PC-3 (cell line): Measurements from ENCODE around the gene RHOG. TPM values are rescaled to one million over a fixed set of nuclear protein-coding genes. Genes with fewer than 3 reads are reported as not detected.
"Not testable (repeated sequence)": the region's sequence is repeated elsewhere in the genome, so short reads cannot be mapped to it uniquely, and the experiment has no call there.

Experiments used
- ATAC-seq: fragments of 200-7000 bp; cut with Tn5 transposase; 2 replicates; pipeline ENCODE4 v1.9.1; 2020; ENCODE audit warnings: mild to moderate bottlenecking, moderate library complexity
- BruUV-seq: library from RNA; stranded (reverse); fragments of 400-500 nt; replicated peaks from 2 replicates; lab custom pipeline; 2021; lab: Mats Ljungman, UMichigan
- CTCF ChIA-PET: fragments of 300-600 bp; sonication (Branson Sonifier 250); formaldehyde crosslinking; loops from one replicate; lab custom pipeline; 2022; ENCODE audit warnings: antibody characterized with exemption; lab: Charles Lee
- POLR2A ChIA-PET: fragments of 300-600 bp; sonication (Branson Sonifier 250); formaldehyde crosslinking; loops from one replicate; lab custom pipeline; 2022; ENCODE audit warnings: antibody characterized with exemption; ENCODE audit not compliant: unreplicated experiment; lab: Charles Lee
- DNase-seq: peaks from one replicate; pipeline ENCODE4 v3.0.0-alpha.2; 2015
- H2AFZ ChIP-seq: fragments of 300-600 bp; sonication (generic); 2 replicates; pipeline ENCODE4 v1.6.0; 2016; ENCODE audit warnings: antibody characterized with exemption, low read length
- H3F3A ChIP-seq: fragments of 300-600 bp; sonication (generic); one replicate; pipeline ENCODE4 v1.6.0; 2017; ENCODE audit warnings: antibody characterized with exemption, low read length, control low read depth, mild to moderate bottlenecking; ENCODE audit not compliant: unreplicated experiment
- H3K27ac ChIP-seq: fragments of 300-600 bp; sonication (generic); 2 replicates; pipeline ENCODE4 v1.5.1; 2016; ENCODE audit warnings: mild to moderate bottlenecking, low read length
- H3K27me3 ChIP-seq: fragments of 300-600 bp; sonication (generic); 2 replicates; pipeline ENCODE4 v1.6.1; 2016; ENCODE audit warnings: low read length, mixed read lengths
- H3K36me3 ChIP-seq: fragments of 300-600 bp; sonication (generic); 2 replicates; pipeline ENCODE4 v1.6.1; 2016; ENCODE audit warnings: low read depth, mixed run types, low read length, mixed read lengths
- H3K4me1 ChIP-seq: fragments of 300-600 bp; sonication (generic); 2 replicates; pipeline ENCODE4 v1.5.1; 2016; ENCODE audit warnings: low read length; ENCODE audit not compliant: insufficient read depth
- H3K4me2 ChIP-seq: fragments of 300-600 bp; sonication (generic); 2 replicates; pipeline ENCODE4 v1.6.0; 2016; ENCODE audit warnings: low read length
- H3K4me3 ChIP-seq: fragments of 300-600 bp; sonication (generic); 2 replicates; pipeline ENCODE4 v1.5.1; 2016; ENCODE audit warnings: mild to moderate bottlenecking, low read length, mixed read lengths
- H3K79me2 ChIP-seq: fragments of 300-600 bp; sonication (generic); 2 replicates; pipeline ENCODE4 v1.6.1; 2017; ENCODE audit warnings: low read length, mixed read lengths
- H3K9ac ChIP-seq: fragments of 300-600 bp; sonication (generic); 2 replicates; pipeline ENCODE4 v1.6.0; 2016; ENCODE audit warnings: mild to moderate bottlenecking, low read length
- H3K9me2 ChIP-seq: fragments of 300-600 bp; sonication (generic); replicated peaks from 2 replicates; pipeline ENCODE4 v1.6.1; 2016; ENCODE audit warnings: mixed run types, low read length, mixed read lengths
- H3K9me3 ChIP-seq: fragments of 300-600 bp; sonication (generic); 2 replicates; pipeline ENCODE4 v1.6.1; 2016; ENCODE audit warnings: low read length, mixed read lengths
- H4K20me1 ChIP-seq: fragments of 300-600 bp; sonication (generic); 2 replicates; pipeline ENCODE4 v1.6.1; 2016; ENCODE audit warnings: low read length, mixed read lengths
- EZH2 ChIP-seq: fragments of 300-600 bp; sonication (generic); IDR thresholded peaks from one replicate; pipeline ENCODE4 v1.6.1; 2017; ENCODE audit warnings: antibody characterized with exemption, mild to moderate bottlenecking, low read length; ENCODE audit not compliant: unreplicated experiment
- EZH2phosphoT487 ChIP-seq: fragments of 300-600 bp; sonication (generic); IDR thresholded peaks from 2 replicates; pipeline ENCODE4 v1.6.1; 2018; ENCODE audit warnings: mild to moderate bottlenecking, antibody characterized with exemption, low read length, borderline replicate concordance
- intact Hi-C: fragments of 100-400 bp; cut with micrococcal nuclease; formaldehyde crosslinking; loops from 2 replicates; pipeline ENCODE4 v1.9.0; 2023
- total RNA-seq: library from RNA; depleted of rRNA; stranded (reverse); fragments of >200 nt; gene quantifications from 2 replicates; pipeline ENCODE4 v1.2.3, GENCODE V29; 2014
- TF ChIP-seq, protein P1 (sequence below): fragments of 300-600 bp; sonication (generic); conservative IDR thresholded peaks from 2 replicates; pipeline ENCODE4 v1.5.1; 2017; ENCODE audit warnings: antibody characterized with exemption, low read depth, mild to moderate bottlenecking, low read length

Gene RHOG
- total RNA-seq, 1 experiment from 2014 or later = 31.2 TPM

DNA sequence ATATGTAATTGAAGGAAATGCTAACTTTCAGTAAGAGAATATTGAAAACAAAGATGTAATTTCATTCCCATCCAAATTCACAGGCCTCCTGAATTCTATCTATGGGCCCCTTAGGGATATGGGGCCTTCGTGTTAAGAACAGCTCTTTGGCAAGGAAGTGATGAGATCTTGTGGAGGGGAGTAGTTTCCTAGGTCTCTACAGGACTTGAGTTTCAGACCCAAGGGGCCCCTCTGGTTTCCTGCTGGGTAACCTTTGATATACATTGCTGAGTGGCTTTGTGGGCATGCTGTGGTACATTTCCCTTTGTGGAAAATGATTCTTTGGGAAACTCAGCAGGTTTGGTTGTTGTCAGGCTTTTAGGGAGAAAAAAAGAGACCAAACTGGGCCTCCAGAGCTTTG lies 20.9 kb upstream of the RHOG start:
- Histone ChIP-seq H3K36me3 (no peaks in the 10 kb centered on the region), H4K20me1 (no peaks in the 10 kb centered on the region), H3K9ac (no peak overlapping the region), H3K27me3 (no peaks in the 10 kb centered on the region), H3K4me3 (no peak overlapping the region), H3K9me2 (no peaks in the 10 kb centered on the region), H2AFZ (no peak overlapping the region), H3K79me2 (peaks cover 90% of the 10 kb centered on the region), H3K27ac (no peak overlapping the region), H3K9me3 (no peaks in the 10 kb centered on the region), H3K4me2 (no peak overlapping the region), H3K4me1 (peaks cover 31% of the 10 kb centered on the region), H3F3A (no peaks in the 10 kb centered on the region)
- no TSS peak for BruUV-seq
- no peak for TF ChIP-seq EZH2
- TF ChIP-seq, protein P1, sequence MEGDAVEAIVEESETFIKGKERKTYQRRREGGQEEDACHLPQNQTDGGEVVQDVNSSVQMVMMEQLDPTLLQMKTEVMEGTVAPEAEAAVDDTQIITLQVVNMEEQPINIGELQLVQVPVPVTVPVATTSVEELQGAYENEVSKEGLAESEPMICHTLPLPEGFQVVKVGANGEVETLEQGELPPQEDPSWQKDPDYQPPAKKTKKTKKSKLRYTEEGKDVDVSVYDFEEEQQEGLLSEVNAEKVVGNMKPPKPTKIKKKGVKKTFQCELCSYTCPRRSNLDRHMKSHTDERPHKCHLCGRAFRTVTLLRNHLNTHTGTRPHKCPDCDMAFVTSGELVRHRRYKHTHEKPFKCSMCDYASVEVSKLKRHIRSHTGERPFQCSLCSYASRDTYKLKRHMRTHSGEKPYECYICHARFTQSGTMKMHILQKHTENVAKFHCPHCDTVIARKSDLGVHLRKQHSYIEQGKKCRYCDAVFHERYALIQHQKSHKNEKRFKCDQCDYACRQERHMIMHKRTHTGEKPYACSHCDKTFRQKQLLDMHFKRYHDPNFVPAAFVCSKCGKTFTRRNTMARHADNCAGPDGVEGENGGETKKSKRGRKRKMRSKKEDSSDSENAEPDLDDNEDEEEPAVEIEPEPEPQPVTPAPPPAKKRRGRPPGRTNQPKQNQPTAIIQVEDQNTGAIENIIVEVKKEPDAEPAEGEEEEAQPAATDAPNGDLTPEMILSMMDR = no peak
- TF ChIP-seq EZH2phosphoT487 = no peak
- intact Hi-C loops = no loop called here
- CTCF ChIA-PET = no interaction called here
- POLR2A ChIA-PET = no interaction called here
- ATAC-seq (no peak), DNase-seq (no peak)

DNA sequence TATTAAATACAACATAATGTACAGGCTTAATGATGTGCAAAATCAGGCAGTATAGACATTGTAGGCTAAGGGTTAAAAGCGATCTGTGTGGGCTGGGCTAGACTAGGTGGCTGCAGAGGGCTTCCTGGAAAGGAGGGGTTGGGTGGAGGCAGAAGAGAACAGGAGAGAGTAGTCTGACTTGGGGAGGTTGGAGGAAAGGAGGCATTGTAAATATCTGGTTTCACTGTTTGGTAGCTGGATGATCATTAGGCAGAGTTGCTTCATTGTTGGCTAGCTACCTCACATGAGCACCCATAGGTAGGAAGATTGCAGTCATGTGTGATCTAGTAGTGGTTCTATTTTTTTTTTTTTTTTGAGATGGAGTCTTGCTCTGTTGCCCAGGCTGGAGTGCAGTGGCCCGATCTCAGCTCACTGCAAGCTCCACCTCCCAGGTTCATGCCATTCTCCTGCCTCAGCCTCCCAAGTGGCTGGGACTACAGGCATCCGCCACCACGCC lies 20.2 kb upstream of the RHOG start:
- H3K79me2 ChIP-seq = peaks cover 90% of the 10 kb centered on the region
- DNase-seq, H3K9me2 ChIP-seq, H3K9me3 ChIP-seq, H4K20me1 ChIP-seq, H3K27ac ChIP-seq, H3K4me3 ChIP-seq, H3F3A ChIP-seq, BruUV-seq, H3K4me2 ChIP-seq, POLR2A ChIA-PET, H3K27me3 ChIP-seq, ATAC-seq, H3K9ac ChIP-seq, H3K36me3 ChIP-seq, intact Hi-C loops, H2AFZ ChIP-seq, CTCF ChIA-PET: not testable (repeated sequence)
- H3K4me1 ChIP-seq = peaks cover 32% of the 10 kb centered on the region

DNA sequence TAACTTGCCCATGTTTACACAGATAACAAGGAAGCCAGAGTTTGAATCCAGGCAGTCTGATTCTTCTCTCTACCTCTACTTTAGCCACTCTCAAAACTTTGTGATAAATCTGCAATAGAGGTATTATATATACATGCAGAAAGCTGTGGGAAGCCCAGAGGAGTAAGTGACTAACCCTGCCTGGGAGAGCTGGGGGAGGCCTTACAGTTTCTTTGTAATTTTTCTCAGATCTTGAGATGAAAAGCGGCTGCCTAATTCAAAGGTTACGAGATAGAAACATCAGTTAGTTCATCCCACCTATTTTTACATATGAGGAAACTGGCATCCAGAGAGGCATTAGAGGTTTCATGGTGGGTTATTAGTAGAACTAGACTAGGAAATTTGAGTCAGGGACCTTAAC lies 19.6 kb upstream of the RHOG start:
- H3K9ac ChIP-seq = no peak overlapping the region
- DNase-seq = no peak
- ChIA-PET CTCF (no interaction called here), POLR2A (no interaction called here)
- H3K27ac ChIP-seq = no peak overlapping the region
- H3F3A ChIP-seq = no peaks in the 10 kb centered on the region
- H3K4me2 ChIP-seq = no peak overlapping the region
- intact Hi-C loops = no loop called here
- no peak overlapping the region for H3K4me3 ChIP-seq
- no peaks in the 10 kb centered on the region for H3K9me2 ChIP-seq
- H3K79me2 ChIP-seq = peaks cover 90% of the 10 kb centered on the region
- no TSS peak for BruUV-seq
- no peak overlapping the region for H2AFZ ChIP-seq
- no peak for TF ChIP-seq EZH2
- TF ChIP-seq EZH2phosphoT487 = no peak
- TF ChIP-seq, protein P1 = no peak
- no peaks in the 10 kb centered on the region for H3K27me3 ChIP-seq
- no peaks in the 10 kb centered on the region for H3K9me3 ChIP-seq
- no peaks in the 10 kb centered on the region for H4K20me1 ChIP-seq
- no peak for ATAC-seq
- H3K4me1 ChIP-seq = peaks cover 26% of the 10 kb centered on the region
- H3K36me3 ChIP-seq = no peaks in the 10 kb centered on the region
